GM19468 (cell line): Measurements from ENCODE around the gene PIK3R1.
A peak's percentile ranks its signal among the peaks of the same experiment; 100 is the strongest.
"Not testable (repeated sequence)": the region's sequence is repeated elsewhere in the genome, so short reads cannot be mapped to it uniquely, and the experiment has no call there.

Experiments used
- ATAC-seq: cut with Tn5 transposase; IDR thresholded peaks from one replicate; pipeline ENCODE4 v1.9.1; 2021; ENCODE audit warnings: mild to moderate bottlenecking, moderate library complexity, moderate number of reproducible peaks; ENCODE audit not compliant: unreplicated experiment; ENCODE audit errors: extremely low read depth

The PIK3R1 gene

GRCh38 chr5:68224509-68225187 lies 9.1 kb downstream of the PIK3R1 start:
- no peak for ATAC-seq

GRCh38 chr5:68225188-68225910 lies 9.8 kb downstream of the PIK3R1 start:
- ATAC-seq = no peak

DNA sequence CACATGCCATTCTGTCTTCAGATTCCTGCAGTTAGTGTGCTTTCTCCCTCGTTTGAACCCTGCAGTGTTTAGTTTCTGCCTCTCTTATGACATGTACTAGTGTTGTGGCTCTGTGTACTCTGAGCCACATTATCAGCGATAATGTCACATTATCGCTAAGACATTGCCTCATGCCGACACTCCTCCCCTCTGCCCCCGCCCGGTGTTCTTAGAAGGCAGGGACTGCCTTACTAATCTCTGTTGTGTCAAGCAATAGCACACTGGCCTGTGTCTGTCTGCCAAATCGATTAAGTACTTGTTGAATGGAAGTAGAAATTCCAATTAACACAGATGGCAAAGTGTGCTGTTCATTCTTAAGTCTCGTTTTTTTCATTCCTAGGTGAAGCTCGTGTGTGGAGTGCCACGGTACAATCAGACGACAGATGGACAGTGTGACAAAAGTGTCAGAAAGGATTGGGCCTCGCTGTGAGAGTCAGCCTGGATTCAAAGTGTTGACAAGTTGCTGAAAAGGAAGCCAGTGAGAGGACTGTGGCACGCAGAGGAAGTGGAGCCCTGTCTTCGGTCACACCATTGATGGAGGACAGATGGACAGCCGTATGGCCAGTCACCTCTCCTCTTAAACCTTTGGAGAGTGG lies 10.5 kb downstream of the PIK3R1 start:
- no peak for ATAC-seq

GRCh38 chr5:68226546-68227073 lies 11.1 kb downstream of the PIK3R1 start:
- no peak for ATAC-seq

DNA sequence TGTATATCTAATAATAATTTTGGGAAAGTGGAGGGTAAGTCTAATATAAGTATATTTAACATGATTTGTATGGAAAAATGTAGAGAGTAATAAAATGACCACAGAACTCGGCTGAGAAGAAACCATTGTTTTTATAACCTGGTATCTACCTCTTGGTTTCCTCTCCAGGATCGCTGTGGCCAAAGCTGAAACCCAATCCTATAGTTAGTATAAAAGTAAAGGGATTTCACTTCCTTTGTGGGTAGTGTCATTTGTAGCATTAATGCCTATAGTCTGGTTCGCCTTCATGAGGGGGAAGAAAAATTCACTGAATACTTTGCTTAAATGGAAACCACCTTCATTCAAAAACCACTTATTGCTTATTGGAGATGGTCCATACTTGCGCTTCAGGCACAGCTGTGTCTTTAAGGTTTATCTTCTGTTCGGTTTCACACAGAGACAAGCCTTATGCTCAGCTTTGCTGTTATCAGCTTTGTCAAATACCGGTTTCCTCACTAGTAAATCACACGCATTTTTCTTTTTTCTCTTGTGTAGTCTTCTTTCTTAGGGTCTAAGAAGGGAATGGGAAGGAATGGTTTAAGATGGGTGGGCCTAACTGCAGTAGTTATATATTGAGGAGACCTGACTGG lies 12.1 kb downstream of the PIK3R1 start:
- ATAC-seq = no peak

DNA sequence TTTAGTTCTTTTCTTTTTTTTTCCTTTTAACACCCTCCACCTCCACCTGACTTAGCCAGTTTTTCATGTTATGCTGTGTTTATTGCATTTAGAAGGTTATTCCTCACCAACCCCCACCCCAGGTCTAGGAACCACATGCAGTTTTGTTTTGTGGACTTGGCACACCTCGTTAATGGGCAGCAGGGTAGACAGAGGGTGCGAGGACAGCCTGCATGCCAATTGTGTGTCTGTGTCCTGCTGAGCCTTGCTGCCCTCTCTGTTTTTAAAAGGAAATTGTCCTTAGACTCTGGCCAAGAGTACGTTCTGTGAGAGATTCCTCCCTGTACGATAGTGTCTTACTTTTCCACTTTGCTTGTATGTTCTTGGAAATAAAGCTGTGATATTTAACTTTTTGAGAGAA lies 13.9 kb downstream of the PIK3R1 start:
- no peak for ATAC-seq

- no peak for ATAC-seq
Measured at GRCh38 chr5:68230285-68230684, 14.7 kb downstream of the PIK3R1 start.

GRCh38 chr5:68231414-68232076 lies 16.0 kb downstream of the PIK3R1 start:
- ATAC-seq = no peak

GRCh38 chr5:68232277-68232676 lies 16.7 kb downstream of the PIK3R1 start:
- no peak for ATAC-seq

DNA sequence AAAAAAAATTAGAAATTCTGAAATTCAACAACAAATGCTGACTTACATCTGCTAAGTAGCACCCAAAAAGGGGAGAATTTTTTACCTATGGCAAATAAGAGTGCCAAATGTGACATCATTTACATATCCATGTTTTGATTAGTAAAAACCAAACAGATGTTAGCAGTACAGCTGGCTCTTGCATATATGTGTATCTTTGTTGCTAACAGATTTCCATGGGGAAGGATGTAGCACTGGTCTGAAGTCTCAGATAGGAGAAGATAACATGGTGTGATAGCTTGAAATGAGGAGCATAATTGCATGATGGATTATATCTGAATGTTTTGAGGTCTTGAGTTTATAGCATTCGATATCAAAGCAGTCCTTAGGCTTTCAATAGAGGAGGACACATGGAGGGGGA lies 17.5 kb downstream of the PIK3R1 start:
- ATAC-seq = no peak

GRCh38 chr5:68235229-68235628 lies 19.7 kb downstream of the PIK3R1 start:
- ATAC-seq = not testable (repeated sequence)

DNA sequence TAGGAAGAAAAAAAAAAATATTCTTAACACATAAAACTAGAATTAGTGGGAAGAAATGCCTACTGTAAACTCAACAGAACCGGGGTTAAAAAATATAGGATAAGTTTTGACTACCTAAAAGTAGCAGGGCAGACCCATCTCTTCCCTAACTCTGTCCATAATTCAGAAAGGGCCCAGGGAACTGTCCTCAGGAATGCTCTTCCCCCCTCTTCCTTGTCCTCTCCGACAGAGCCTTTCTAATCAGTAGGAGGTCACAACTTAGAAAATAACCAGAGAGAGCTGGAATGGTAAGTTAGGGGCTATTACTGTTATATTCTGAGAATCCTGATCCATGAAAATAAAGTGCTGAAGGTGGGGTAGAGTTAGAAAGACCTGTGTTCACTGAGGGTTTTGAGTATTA lies 22.2 kb downstream of the PIK3R1 start:
- ATAC-seq = no peak

DNA sequence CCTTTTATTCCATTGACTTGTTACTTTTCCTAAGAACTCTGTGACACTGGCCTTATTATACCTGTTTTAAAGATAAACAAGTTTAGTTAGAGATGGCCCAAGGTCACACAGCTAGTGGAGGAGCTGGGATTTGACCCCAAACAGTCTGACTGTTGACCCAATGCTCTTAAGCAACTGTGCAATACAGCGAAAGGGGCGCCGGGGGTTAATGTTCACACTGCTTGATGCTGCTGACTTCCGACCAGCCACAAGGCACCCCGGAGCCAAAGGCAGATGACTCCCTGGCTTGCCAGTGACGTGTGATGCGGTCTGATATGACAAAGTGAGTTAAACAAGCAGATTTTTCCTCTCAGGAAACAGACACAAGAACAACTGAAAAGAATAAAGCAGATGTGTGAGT lies 23.9 kb downstream of the PIK3R1 start:
- ATAC-seq = peak; percentile 67

- no peak for ATAC-seq
Measured at GRCh38 chr5:68240202-68240601, 24.6 kb downstream of the PIK3R1 start.

DNA sequence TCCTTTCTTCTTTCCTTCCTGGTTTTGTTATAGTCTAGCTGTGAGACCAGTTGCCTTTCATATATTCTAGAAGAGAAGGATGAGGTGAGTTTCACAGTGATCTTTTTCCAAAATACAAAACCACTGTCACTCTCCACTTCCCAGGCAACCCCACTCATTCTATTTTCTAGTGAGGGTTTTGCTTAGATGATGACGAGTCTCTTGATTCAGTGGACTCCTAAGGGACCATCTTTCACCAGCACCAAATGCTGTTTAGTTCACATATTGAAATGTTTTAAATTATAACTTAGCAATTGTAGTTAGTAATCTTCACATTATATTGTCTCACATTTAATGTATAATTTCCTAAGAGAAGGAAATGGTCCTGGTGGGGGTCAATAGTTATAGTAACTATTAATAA lies 25.2 kb downstream of the PIK3R1 start:
- no peak for ATAC-seq

- ATAC-seq = no peak
Measured at GRCh38 chr5:68242743-68243142, 27.2 kb downstream of the PIK3R1 start.

GRCh38 chr5:68243251-68243650 lies 27.7 kb downstream of the PIK3R1 start:
- no peak for ATAC-seq

GRCh38 chr5:68243681-68244080 lies 28.1 kb downstream of the PIK3R1 start:
- ATAC-seq = no peak

GRCh38 chr5:68245319-68245718 lies 29.8 kb downstream of the PIK3R1 start:
- ATAC-seq = no peak

GRCh38 chr5:68246802-68247201 lies 31.2 kb downstream of the PIK3R1 start:
- ATAC-seq = no peak
